Measurements from ENCODE around the gene COMMD2.

DNA sequence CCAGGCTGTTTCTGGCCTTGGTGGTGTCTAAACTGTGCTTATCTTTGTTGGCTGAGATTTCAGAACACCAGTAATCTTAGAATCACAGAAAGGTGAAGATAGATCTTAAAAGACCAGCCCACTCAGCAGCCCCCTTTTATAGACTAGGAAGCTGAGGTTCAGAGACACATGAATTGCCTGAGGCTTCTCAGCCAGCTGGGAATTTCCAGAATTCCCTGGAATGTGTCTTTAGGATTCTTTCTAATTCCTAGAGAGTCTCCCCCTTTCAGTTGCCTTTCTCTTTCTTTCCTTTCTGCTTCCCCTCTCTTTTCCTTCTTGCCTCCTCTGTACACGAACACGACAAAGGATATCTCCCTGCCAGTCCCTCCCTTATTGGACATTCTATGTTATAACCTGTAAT lies 20.6 kb upstream of the COMMD2 start:
- TF ChIP-seq, protein P1, sequence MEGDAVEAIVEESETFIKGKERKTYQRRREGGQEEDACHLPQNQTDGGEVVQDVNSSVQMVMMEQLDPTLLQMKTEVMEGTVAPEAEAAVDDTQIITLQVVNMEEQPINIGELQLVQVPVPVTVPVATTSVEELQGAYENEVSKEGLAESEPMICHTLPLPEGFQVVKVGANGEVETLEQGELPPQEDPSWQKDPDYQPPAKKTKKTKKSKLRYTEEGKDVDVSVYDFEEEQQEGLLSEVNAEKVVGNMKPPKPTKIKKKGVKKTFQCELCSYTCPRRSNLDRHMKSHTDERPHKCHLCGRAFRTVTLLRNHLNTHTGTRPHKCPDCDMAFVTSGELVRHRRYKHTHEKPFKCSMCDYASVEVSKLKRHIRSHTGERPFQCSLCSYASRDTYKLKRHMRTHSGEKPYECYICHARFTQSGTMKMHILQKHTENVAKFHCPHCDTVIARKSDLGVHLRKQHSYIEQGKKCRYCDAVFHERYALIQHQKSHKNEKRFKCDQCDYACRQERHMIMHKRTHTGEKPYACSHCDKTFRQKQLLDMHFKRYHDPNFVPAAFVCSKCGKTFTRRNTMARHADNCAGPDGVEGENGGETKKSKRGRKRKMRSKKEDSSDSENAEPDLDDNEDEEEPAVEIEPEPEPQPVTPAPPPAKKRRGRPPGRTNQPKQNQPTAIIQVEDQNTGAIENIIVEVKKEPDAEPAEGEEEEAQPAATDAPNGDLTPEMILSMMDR (IDR thresholded peaks at IDR 0.05) = no peak
- no peak for TF ChIP-seq POLR2AphosphoS5 (IDR thresholded peaks at IDR 0.05)
- no peak for TF ChIP-seq POLR2A (IDR thresholded peaks at IDR 0.05)
- TF ChIP-seq EP300 (IDR thresholded peaks at IDR 0.05) = no peak
